Measurements from ENCODE around the gene SETD7.
"Not testable (repeated sequence)": the region's sequence is repeated elsewhere in the genome, so short reads cannot be mapped to it uniquely, and the experiment has no call there.

The SETD7 gene

GRCh38 chr4:139476363-139476762, 79.7 kb downstream of the SETD7 start:
- intact Hi-C loops (cut with DNase I): no loop called here
- no peak for DNase-seq

- intact Hi-C loops (cut with DNase I): no loop called here
Measured at GRCh38 chr4:139472852-139473251, 83.2 kb downstream of the SETD7 start.

DNA sequence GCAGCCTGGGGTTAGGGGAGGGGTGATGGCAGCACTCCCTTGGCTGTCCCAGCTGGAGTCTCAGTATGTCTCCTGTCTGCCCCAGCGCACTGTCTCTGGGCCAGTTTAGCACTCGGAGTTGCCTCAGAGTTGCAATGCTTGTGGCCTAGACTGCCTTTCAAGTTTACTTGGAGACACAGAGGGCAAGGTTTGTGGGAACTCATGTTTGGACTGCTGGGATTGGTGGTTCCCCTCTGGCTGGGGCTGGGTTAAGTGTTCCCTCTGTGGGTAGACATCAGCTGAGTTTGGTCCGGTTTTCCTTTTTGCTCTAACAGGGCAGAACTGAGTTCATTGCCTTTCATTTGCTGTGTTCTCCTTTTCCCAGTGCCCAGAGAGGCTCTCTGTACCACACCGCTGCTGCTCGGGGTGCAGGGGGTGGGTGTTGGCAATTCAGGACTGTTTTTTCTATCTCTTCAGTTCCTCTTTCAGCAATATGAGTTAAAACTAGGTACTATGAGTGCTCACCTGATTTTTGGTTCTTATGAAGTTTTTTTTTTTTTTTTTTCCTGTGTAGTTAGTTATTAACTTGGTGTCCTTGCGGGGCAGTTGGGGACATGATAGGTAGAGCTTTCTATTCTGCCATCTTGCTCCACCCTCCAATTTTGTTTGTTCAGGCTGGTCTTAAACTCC, 84.9 kb downstream of the SETD7 start:
- DNase-seq: no peak
- intact Hi-C loops (cut with DNase I): no loop called here

More at GRCh38 chr4:139472852-139473251, 83.2 kb downstream of the SETD7 start:
- no peak for DNase-seq

DNA sequence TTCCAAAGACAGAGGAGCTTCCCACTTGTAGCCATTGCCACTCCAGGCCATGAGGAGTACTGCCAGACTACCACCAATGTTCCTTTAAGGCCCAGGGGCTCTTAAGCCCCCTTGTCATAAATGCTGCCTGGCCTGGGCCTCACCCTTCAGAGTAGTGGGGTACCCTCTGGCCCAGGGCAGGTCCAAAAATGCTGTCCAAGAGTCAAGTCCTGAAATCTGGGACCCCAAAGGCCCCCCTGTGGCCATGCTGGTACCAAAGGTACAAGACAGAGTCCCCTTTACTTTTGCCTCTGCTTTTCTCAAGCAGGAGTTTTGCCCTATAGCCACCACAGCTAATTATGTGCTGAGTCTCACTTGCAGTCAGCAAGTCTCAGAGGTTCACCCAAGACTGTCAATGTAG, 85.7 kb downstream of the SETD7 start:
- no peak for DNase-seq
- intact Hi-C loops (cut with DNase I): no loop called here

GRCh38 chr4:139469869-139470268, 86.2 kb downstream of the SETD7 start:
- intact Hi-C loops (cut with DNase I): no loop called here
- no peak for DNase-seq

DNA sequence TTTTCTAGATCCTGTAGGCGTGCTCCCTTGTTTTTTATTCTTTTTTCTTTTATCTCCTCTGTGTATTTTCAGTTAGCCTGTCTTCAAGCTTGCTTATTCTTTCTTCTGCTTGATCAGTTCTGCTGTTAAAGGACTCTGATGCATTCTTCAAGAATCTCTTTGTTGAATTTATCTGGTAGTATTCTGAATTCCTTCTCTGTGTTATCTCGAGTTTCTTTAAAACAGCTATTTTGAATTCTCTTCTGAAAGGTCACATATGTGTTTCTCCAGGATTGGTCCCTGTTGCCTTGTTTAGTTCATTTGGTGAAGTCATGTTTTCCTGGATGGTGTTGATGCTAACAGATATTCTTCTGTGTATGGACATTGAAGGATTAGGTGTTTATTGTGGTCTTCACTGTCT, 86.8 kb downstream of the SETD7 start:
- no peak for DNase-seq
- intact Hi-C loops (cut with DNase I): no loop called here

DNA sequence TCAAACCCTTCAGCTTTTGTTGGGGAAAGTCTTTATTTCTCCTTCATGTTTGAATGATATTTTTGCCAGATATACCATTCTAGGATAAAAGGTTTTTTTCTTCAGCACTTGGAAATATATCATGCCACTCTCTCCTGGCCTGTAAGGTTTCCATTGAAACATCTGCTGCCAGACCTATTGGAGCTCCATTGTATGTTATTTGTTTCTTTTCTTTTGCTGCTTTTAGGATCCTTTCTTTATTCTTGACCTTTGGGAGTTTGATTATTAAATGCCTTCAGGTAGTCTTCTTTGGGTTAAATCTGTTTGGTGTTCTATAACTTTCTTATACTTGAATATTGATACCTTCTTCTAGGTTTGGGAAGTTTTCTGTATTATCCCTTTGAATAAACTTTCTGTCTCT, 87.3 kb downstream of the SETD7 start:
- DNase-seq; intact Hi-C loops (cut with DNase I): not testable (repeated sequence)

GRCh38 chr4:139465922-139466321, 90.1 kb downstream of the SETD7 start:
- intact Hi-C loops (cut with DNase I): no loop called here
- no peak for DNase-seq

DNA sequence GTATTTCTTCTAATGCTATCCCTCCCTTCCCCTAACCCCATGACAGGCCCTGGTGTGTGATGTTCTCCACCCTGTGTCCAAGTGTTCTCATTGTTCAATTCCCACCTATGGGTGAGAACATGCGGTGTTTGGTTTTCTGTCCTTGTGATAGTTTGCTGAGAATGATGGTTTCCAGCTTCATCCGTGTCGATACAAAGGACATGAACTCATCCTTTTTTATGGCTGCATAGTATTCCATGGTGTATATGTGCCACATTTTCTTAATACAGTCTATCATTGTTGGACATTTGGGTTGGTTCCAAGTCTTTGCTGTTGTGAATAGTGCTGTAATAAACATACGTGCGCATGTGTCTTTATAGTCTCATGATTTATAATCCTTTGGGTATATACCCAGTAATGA, 91.5 kb downstream of the SETD7 start:
- intact Hi-C loops (cut with DNase I); DNase-seq: not testable (repeated sequence)

- intact Hi-C loops (cut with DNase I): no loop called here
Measured at GRCh38 chr4:139461022-139461628, 94.9 kb downstream of the SETD7 start.

DNA sequence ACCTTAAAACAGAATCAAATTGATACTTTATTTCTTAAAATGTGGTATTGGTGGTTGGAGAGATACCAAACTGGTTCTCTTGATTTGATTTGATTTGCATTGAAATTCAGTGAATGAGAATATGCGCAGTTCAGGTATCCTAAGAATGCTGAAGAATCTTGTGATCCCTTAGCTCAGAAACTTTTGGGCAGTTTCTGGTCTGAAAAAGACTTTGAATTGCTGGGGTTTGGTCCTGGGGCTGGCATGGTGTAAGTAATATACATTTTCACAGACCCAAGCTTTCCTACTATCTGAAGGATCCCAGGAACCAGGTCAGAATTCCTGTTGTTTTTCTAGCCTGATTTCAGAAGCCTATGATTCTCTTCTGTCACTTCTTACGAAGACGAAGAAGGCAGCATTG, 95.5 kb downstream of the SETD7 start:
- intact Hi-C loops (cut with DNase I): no loop called here
- no peak for DNase-seq

More at GRCh38 chr4:139461022-139461628, 94.9 kb downstream of the SETD7 start:
- no peak for DNase-seq

- intact Hi-C loops (cut with DNase I): loop anchor here (5.0 to 10.0 kb wide), 2 partner anchors 162 to 284 kb away; partner anchors contain the start of gene ELF2
- no peak for DNase-seq
Measured at GRCh38 chr4:139458999-139459398, 97.0 kb downstream of the SETD7 start.

- DNase-seq: no peak
- intact Hi-C loops (cut with DNase I): loop anchor here (5.0 to 10.0 kb wide), 2 partner anchors 161 to 284 kb away; partner anchors contain the start of gene ELF2
Measured at GRCh38 chr4:139458543-139458942, 97.5 kb downstream of the SETD7 start.

DNA sequence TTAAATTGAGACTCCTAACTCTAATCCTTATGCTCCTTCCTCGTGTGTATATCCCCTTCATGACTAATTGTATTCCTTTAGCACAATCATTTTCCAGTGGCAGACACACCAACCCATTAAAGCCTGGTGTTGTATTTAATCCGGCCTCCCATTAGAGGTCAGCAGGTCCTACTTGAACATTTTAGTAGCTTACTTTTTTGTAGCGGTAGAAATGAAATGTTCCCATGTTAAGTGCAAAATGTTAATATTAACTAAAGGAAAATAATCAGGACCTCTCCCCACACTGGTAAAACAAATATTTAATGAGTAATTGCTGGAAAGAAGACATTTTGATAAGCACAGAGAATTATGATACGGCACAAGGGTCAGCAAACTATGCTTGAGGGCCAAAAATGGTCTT, 98.7 kb downstream of the SETD7 start:
- no peak for DNase-seq

GRCh38 chr4:139455126-139455538, 100.9 kb downstream of the SETD7 start:
- DNase-seq: no peak
- intact Hi-C loops (cut with DNase I): loop anchor here (5.0 to 10.0 kb wide), 2 partner anchors 158 to 280 kb away; partner anchors contain the start of gene ELF2

More for the DNA sequence above, 98.7 kb downstream of the SETD7 start:
- intact Hi-C loops (cut with DNase I): loop anchor here (5.0 to 10.0 kb wide), 2 partner anchors 160 to 283 kb away; partner anchors contain the start of gene ELF2

- peak in 2 of 10 donors; percentile 90 to 98 for DNase-seq
- intact Hi-C loops (cut with DNase I): loop anchor here (5.0 to 10.0 kb wide), 3 partner anchors 103 to 280 kb away; partner anchors contain the start of genes ELF2 and SETD7
Measured at GRCh38 chr4:139454111-139455045, 101.6 kb downstream of the SETD7 start, which contains the start of gene RAB33B. TSS of gene RAB33B (plus strand) at chr4:139454121. CDS start at chr4:139454196, 75 bp downstream.

GRCh38 chr4:139453371-139454110, 102.5 kb downstream of the SETD7 start:
- peak; percentile 86 to 99 (median 91) for DNase-seq
- intact Hi-C loops (cut with DNase I): loop anchor here (5.0 to 10.0 kb wide), 2 partner anchors 104 to 279 kb away; partner anchors contain the start of genes ELF2 and SETD7

- DNase-seq: no peak
- intact Hi-C loops (cut with DNase I): loop anchor here (5.0 to 10.0 kb wide), 2 partner anchors 104 to 278 kb away; partner anchors contain the start of genes ELF2 and SETD7
Measured at GRCh38 chr4:139453041-139453370, 103.0 kb downstream of the SETD7 start.

DNA sequence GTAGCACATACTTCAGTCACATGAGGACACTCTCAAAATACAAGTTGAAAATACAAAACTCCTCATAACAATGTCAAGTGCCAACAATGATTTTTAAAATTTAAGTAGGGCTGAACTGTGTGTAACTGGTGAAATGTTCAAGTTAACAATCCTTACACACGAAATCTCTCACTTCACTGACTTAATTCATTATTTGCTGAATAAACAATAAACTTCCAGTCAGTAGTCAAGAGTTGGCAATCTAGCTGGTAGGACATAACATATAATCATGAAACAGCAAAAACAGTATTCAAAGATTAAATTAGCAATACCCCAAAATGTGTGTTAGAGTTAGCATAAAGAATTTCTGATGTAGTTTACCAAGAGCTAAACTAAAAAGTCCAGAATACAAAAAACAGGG, 104.0 kb downstream of the SETD7 start:
- DNase-seq: no peak
- intact Hi-C loops (cut with DNase I): loop anchor here (5.0 to 10.0 kb wide), 2 partner anchors 105 to 277 kb away; partner anchors contain the start of genes ELF2 and SETD7

Measured in posterior cingulate gyrus (tissue), 11 donors.